Measurements from ENCODE around the gene PVR.

- TF ChIP-seq EZH2phosphoT487 (IDR thresholded peaks at IDR 0.05; ENCODE audit: borderline replicate concordance, low read length): no peak
- TF ChIP-seq CTCF (IDR thresholded peaks at IDR 0.05; ENCODE audit: low read depth, low read length, poor library complexity, severe bottlenecking): no peak
Measured at GRCh38 chr19:44640518-44640917, 3.2 kb upstream of the PVR start.

All from DOHH2 (cell line).